ENCODE measurements around the gene SLC24A3.
"Not testable (repeated sequence)": the region's sequence is repeated elsewhere in the genome, so short reads cannot be mapped to it uniquely, and the experiment has no call there.

The SLC24A3 gene

DNA sequence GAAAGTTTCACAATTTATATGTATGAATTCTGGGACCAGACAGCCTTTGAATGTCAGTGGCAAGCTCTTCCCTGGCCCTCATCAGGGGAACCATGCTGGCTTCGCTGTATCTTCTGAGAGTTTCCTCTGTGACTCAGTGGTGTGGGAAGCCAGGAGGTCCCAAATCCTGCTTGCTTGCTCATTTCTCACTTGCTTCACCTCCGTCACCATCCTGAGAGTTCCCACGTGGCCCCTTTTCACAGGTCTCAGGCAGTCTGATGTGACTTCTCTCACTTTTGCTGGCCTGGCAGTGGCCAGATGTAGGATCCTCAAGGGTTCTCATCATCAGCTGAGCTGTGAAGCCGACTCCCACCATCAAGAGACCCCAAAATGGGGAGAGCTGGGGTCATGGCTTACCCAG is 517.2 kb downstream of the SLC24A3 start:
- no peak for DNase-seq

GRCh38 chr20:19730706-19731105 is 518.3 kb downstream of the SLC24A3 start:
- DNase-seq: no peak

DNA sequence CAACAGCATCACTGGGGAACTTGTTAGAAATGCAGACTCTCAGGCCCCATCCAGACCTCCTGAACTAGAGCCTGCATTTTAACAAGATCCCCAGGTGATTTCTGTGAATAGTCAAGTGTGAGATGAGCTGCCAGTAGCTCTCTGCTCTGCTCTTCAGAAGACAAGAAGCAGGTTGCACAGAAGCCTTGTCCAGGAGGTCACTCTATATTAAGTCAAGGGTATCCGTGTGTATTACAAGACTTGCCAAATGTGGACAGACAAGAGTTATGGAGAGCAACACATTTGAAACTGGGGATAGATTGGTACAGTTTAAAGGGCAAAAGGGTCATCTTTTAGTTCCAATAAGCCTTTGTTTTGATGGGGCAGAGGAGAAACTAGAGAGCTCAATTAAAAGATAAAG is 522.4 kb downstream of the SLC24A3 start:
- DNase-seq: no peak

DNA sequence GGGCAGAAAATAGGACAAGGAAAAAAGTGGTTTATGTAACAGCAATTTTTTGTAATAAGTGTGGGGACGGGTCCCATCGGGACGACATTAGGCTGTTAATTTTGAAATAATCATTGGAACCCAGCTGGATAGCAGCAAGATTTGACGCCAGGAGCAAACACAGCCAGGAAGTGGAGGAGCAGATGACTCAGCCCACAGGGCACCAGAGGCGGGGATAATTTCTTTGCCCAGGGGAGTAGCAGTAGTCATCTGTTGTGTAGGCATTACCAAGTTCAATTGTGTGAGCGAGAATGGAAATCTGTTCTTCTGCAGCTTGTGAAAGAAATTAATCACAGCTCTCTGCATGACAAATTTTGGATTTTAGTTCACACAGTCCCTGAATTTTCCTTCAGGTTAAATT is 523.0 kb downstream of the SLC24A3 start:
- no peak for DNase-seq

DNA sequence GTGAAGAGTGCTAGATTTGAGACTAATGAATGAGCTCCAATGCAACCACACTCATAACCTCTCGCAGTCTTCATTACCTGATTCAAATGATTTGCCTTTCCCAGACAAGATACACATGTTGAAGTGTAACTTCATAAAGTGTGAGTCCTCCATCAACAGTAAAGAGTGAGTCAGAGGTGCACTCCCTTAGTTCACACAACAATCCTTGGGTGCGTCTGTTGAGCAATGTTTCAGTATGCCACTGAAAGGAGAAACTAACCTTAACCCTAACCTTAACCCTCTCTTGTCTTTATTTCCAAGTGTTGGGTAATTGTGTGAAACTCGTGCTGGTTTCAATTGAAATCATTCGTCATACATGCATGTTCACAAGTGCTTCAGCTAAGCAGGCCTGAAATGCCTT is 524.6 kb downstream of the SLC24A3 start:
- DNase-seq: no peak

DNA sequence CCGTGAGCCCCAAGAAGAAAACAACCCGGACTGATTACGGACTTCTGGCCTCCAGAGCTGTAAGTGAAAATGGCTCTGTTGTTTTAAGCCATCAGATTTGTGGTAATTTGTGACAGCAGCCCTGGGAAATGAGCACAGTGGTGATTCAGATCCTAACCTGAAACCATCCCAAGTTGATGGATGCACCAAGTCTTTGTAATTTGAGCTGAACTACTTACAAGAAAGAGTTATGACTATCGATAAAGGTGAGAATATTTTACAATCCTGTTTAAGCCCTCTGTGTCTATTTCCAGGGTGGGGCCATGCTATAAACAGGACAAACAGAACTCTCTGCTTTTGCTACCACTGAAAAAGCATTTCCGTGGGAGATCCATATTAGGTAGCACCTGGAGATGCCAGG is 526.5 kb downstream of the SLC24A3 start:
- no peak for DNase-seq

DNA sequence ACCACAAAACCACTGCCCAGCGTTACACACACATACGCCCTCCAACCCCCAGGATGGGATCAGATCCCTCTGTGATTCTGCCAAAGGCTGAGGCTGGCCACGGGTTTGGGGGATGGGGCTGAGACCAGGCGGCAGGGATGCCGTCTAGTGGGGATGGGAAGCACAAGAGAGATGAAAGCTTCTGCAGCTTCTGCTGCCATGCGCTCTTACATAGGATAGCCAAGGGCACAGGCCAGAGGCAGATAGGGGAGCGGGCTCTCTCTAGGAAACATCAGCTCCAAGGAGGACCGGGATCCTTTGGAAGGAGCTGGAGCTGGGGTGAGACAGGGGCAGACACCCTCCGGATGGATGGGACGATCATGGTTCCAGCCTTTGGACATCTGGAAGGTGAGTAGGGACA is 526.9 kb downstream of the SLC24A3 start:
- DNase-seq: no peak

DNA sequence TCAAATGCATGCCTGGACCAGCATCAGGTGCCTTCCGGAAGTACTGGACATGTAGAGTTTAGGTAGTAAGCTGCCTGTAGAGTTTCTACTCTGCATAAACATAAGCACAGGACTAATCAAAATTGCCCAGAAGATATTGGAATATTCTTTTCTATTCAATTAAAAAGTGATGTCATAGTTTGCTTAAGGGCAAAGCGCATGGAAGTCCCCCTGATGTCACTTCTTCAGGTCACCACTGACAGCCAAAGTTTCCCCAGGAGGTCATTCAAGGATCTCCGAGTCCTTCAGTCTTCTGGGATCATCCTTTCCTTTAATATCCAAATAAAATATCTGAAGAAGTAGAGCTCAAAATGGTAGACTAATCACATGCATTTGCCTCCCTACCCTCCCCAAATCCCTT is 528.1 kb downstream of the SLC24A3 start:
- DNase-seq: no peak

DNA sequence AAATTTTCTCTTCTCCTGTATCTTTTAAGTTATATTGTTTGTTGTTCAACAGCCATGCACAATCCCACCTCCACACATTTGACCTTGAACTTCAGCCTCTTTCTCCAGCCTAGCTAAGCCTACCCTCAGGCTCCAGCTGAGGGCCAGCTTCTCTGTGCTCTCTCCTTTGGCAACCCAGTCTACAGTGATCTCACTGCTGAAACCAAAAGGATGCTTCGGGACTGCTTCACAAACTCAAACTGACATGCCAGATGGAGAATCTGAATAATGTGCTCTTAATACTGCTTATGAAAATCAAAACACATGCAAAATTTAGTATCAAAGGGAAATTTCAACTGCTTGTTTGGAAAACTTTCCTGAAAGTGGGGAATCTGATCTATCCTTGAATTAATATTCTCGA is 529.5 kb downstream of the SLC24A3 start:
- no peak for DNase-seq

GRCh38 chr20:19742974-19743639 is 530.7 kb downstream of the SLC24A3 start:
- no peak for DNase-seq

GRCh38 chr20:19743640-19743995 is 531.2 kb downstream of the SLC24A3 start:
- DNase-seq: no peak

- no peak for DNase-seq
Measured at GRCh38 chr20:19745106-19745505, 532.7 kb downstream of the SLC24A3 start.

DNA sequence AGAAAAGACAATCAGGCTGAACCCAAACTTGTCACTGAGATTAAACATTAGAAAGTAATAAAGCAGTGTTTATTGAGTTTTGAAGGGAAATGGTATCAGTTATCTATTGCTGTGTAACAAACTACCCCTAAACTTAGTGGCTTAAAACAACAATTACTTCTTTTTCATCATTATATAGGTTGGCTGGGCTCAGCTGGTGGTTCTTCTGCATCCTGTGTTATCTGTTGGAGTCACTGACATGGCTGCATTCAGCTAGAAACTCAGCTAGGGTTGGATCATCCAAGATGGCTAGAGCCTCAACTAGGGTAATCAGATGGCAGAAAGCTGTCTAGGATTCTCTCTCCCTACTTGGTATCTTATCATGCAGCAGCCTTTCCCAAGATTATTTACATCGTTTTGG is 533.1 kb downstream of the SLC24A3 start:
- DNase-seq: no peak

- DNase-seq: no peak
Measured at GRCh38 chr20:19746396-19746795, 534.0 kb downstream of the SLC24A3 start.

- DNase-seq: no peak
Measured at GRCh38 chr20:19747903-19748302, 535.5 kb downstream of the SLC24A3 start.

DNA sequence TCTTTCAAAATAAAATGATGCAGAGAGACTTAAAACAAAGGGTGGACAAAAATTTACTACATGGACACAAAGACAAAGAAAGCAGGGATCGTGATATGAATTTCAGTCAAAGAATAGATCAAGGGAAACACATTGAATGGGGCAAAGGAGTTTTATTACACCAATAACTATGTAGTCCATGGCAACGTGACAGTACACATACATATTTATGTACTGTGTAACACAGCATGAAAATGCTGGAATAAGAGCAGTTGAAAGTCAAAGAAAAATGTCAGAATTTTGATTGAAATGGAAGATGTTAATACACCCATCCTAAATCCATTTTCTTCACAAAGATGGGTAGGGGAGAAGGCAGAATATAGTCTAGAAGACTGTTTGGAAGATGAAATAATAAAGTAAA is 536.2 kb downstream of the SLC24A3 start:
- DNase-seq: no peak

- DNase-seq: no peak
Measured at GRCh38 chr20:19749618-19750071, 537.2 kb downstream of the SLC24A3 start.

DNA sequence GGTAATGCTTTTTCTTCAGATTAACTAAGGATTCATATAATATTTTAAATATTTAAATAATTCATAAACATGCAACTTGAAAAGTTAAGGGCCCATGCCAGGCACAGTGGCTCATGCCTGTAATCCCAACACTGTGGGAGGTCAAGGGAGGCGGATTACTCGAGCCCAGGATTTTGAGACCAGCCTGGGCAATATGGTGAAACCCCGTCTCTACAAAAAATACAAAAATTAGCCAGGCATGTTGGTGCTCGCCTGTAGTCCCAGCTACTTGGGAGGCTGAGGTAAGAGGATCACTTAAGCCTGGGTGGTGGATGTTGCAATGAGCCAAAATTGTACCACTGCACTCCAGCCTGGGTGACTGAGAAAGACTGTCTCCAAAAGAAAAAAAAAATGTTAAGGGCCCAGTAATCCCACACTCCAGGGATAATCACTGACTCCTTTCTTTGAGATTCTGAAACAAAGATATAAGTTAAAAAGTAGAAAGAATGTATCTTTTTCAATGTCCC is 537.7 kb downstream of the SLC24A3 start:
- no peak for DNase-seq

GRCh38 chr20:19750907-19751636 is 538.6 kb downstream of the SLC24A3 start:
- no peak for DNase-seq

DNA sequence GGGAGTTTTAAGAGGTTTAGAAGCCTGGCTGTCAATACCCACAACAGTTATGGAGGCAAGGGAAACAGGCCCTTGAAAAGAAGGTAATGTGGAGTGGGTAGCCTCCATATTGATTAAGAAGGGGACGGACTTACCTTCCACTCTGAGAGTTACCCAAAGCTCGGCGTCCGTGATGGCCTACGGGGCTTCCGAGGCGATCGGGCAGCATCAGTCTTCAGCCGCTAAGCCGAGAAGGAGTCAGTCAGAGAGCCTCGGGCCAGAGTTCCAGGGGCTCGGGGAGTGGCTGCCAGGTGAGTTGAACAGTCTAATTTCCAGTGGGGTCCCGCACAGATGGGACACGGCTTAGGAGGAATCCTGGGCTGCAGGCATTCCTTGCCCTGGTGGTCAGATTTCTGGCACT is 541.8 kb downstream of the SLC24A3 start:
- DNase-seq: not testable (repeated sequence)

DNA sequence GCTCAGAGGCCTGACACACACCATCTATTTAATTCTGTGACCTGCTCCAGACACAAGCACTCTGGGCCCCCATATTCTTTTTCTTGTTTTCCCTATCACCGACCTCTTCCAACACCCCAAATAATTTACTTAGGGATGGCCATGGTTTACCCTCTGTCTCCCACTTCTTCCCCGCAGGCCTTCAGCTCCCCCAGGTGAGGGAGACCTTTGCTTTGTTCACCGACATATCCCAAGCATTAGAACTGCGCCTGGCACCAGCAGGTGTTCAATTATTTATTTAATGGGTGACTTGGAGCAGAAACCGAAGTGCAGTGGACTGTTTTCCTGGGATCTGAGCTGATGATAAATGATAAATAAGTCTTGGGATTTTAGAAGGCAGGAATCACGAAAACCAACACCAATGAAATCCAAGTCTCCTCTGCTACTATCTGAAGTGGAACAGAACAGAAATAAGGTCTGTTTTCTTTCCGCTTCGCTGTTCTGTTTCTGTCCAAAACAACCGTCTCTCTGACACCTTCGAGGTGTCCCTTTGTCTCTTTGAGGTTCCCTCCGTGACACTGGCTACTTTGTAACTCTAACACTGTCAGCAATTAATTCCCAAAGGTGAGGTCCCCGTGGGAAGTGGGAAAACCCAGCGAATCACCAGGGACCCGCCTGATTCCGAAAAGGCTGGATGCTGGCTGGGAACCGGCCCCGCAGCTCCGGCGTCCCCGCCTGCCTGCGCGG is 544.5 kb downstream of the SLC24A3 start:
- no peak for DNase-seq

- DNase-seq: no peak
Measured at GRCh38 chr20:19757487-19758132, 545.2 kb downstream of the SLC24A3 start.

- no peak for DNase-seq
Measured at GRCh38 chr20:19758133-19758500, 545.7 kb downstream of the SLC24A3 start, which contains the start of gene RIN2. TSS of gene RIN2 (plus strand) at chr20:19758258. CDS start at chr20:19889602, 131,344 bp downstream.
